ENCODE measurements around the gene B4GALNT3. TPM values are rescaled to one million over a fixed set of nuclear protein-coding genes. Genes with fewer than 3 reads are reported as not detected.

The B4GALNT3 gene
- total RNA-seq, 3 donors from 2014 or later (not counting 1 experiment from before 2014, with no cell fraction given), result 0.93 to 4.2 TPM; not detected in 1

GRCh38 chr12:602700-603068 lies 142.9 kb downstream of the B4GALNT3 start:
- no peak overlapping the region for H3K4me3 ChIP-seq (ENCODE audit: low read length)
- intact Hi-C loops (cut with micrococcal nuclease), result no loop called here
- Mint-ChIP-seq H3K27ac (no peak overlapping the region), H3K4me1 (peaks cover under 1 to 13% of the 10 kb centered on the region in 2 donors), H3K27me3 (ENCODE audit: low read depth in 2 of 2) (no peaks in the 10 kb centered on the region), H3K36me3 (no peaks in the 10 kb centered on the region), H3K4me3 (no peak overlapping the region), H3K9me3 (no peaks in the 10 kb centered on the region)
- no peak for TF ChIP-seq CTCF (IDR thresholded peaks at IDR 0.05)
- no peak for DNase-seq
- H3K4me1 ChIP-seq (ENCODE audit: control insufficient read depth, insufficient read depth, low read length), result peaks cover 4% of the 10 kb centered on the region
- no peaks in the 10 kb centered on the region for H3K36me3 ChIP-seq (ENCODE audit: control insufficient read depth, insufficient read depth, low read length)
- no peaks in the 10 kb centered on the region for H3K9me3 ChIP-seq (ENCODE audit: control insufficient read depth, insufficient read depth, low read length)
- ATAC-seq, result no peak
- H3K27ac ChIP-seq (ENCODE audit: low read length), result no peak overlapping the region
- no peaks in the 10 kb centered on the region for H3K27me3 ChIP-seq (ENCODE audit: control insufficient read depth, insufficient read depth, low read length)

GRCh38 chr12:604956-605355 lies 145.2 kb downstream of the B4GALNT3 start:
- Histone ChIP-seq H3K27ac (ENCODE audit: low read length) (no peak overlapping the region), H3K9me3 (ENCODE audit: control insufficient read depth, insufficient read depth, low read length) (no peaks in the 10 kb centered on the region), H3K4me1 (ENCODE audit: control insufficient read depth, insufficient read depth, low read length) (peaks cover 10% of the 10 kb centered on the region), H3K4me3 (ENCODE audit: low read length) (no peak overlapping the region), H3K36me3 (ENCODE audit: control insufficient read depth, insufficient read depth, low read length) (no peaks in the 10 kb centered on the region), H3K27me3 (ENCODE audit: control insufficient read depth, insufficient read depth, low read length) (no peaks in the 10 kb centered on the region)
- ATAC-seq (no peak), DNase-seq (no peak)
- H3K27me3 Mint-ChIP-seq (ENCODE audit: low read depth in 2 of 2), result no peaks in the 10 kb centered on the region
- no peak overlapping the region for H3K27ac Mint-ChIP-seq
- no peaks in the 10 kb centered on the region for H3K9me3 Mint-ChIP-seq
- H3K4me1 Mint-ChIP-seq, result peaks cover 11 to 17% of the 10 kb centered on the region in 2 donors
- 90% methylated on average over 7 of the region's 7 CpGs for WGBS (ENCODE audit: insufficient coverage)
- H3K36me3 Mint-ChIP-seq, result no peaks in the 10 kb centered on the region
- intact Hi-C loops (cut with micrococcal nuclease), result no loop called here
- H3K4me3 Mint-ChIP-seq, result no peak overlapping the region
- no peak for TF ChIP-seq CTCF (IDR thresholded peaks at IDR 0.05)

GRCh38 chr12:607541-608001 lies 147.8 kb downstream of the B4GALNT3 start:
- H3K4me1 Mint-ChIP-seq, result peaks cover 29 to 30% of the 10 kb centered on the region in 2 donors
- Histone ChIP-seq H3K36me3 (ENCODE audit: control insufficient read depth, insufficient read depth, low read length) (no peaks in the 10 kb centered on the region), H3K4me1 (ENCODE audit: control insufficient read depth, insufficient read depth, low read length) (peaks cover 25% of the 10 kb centered on the region), H3K4me3 (ENCODE audit: low read length) (no peak overlapping the region), H3K27me3 (ENCODE audit: control insufficient read depth, insufficient read depth, low read length) (no peaks in the 10 kb centered on the region), H3K9me3 (ENCODE audit: control insufficient read depth, insufficient read depth, low read length) (no peaks in the 10 kb centered on the region), H3K27ac (ENCODE audit: low read length) (no peak overlapping the region)
- TF ChIP-seq CTCF (IDR thresholded peaks at IDR 0.05), result no peak
- H3K4me3 Mint-ChIP-seq, result no peak overlapping the region
- WGBS (ENCODE audit: insufficient coverage), result 42% methylated on average over 5 of the region's 5 CpGs
- no peaks in the 10 kb centered on the region for H3K36me3 Mint-ChIP-seq
- DNase-seq, result peak in 1 of 2 donors; percentile 20
- no peaks in the 10 kb centered on the region for H3K27me3 Mint-ChIP-seq (ENCODE audit: low read depth in 2 of 2)
- peak overlapping the region in 1 of 2 donors; percentile 39 for H3K27ac Mint-ChIP-seq
- intact Hi-C loops (cut with micrococcal nuclease), result no loop called here
- no peaks in the 10 kb centered on the region for H3K9me3 Mint-ChIP-seq
- ATAC-seq, result no peak

- H3K9me3 Mint-ChIP-seq, result no peaks in the 10 kb centered on the region
- ATAC-seq (no peak), DNase-seq (no peak)
- Histone ChIP-seq H3K9me3 (ENCODE audit: control insufficient read depth, insufficient read depth, low read length) (no peaks in the 10 kb centered on the region), H3K27me3 (ENCODE audit: control insufficient read depth, insufficient read depth, low read length) (no peaks in the 10 kb centered on the region), H3K27ac (ENCODE audit: low read length) (no peak overlapping the region), H3K36me3 (ENCODE audit: control insufficient read depth, insufficient read depth, low read length) (no peaks in the 10 kb centered on the region), H3K4me1 (ENCODE audit: control insufficient read depth, insufficient read depth, low read length) (peaks cover 25% of the 10 kb centered on the region), H3K4me3 (ENCODE audit: low read length) (no peak overlapping the region)
- H3K27me3 Mint-ChIP-seq (ENCODE audit: low read depth in 2 of 2), result no peaks in the 10 kb centered on the region
- no peaks in the 10 kb centered on the region for H3K36me3 Mint-ChIP-seq
- 97% methylated on average over 3 of the region's 3 CpGs for WGBS (ENCODE audit: insufficient coverage)
- peak overlapping the region in 1 of 2 donors; percentile 39 for H3K27ac Mint-ChIP-seq
- no peak for TF ChIP-seq CTCF (IDR thresholded peaks at IDR 0.05)
- intact Hi-C loops (cut with micrococcal nuclease), result no loop called here
- peaks cover 29 to 30% of the 10 kb centered on the region in 2 donors for H3K4me1 Mint-ChIP-seq
- no peak overlapping the region for H3K4me3 Mint-ChIP-seq
Measured at GRCh38 chr12:608413-608812, 148.7 kb downstream of the B4GALNT3 start.

Data from natural killer cell (primary cell).